ENCODE results near the gene N4BP3. TPM values are rescaled to one million over a fixed set of nuclear protein-coding genes. Genes with fewer than 3 reads are reported as not detected.

Gene N4BP3
- total RNA-seq (2012; rRNA removed) (under 0.01 and 0.18 TPM in 2 replicates), polyA plus RNA-seq (2012; rRNA removed) (0.14 and 0.16 TPM in 2 replicates), Bru-seq, nascent RNA (percentile 17 among the genes with signal in this experiment), BruChase-seq, experiment 1, labeled RNA remaining after a 6-hour chase (percentile 15 among the genes with signal in this experiment), BruChase-seq, experiment 2, labeled RNA remaining after a 2-hour chase (percentile 23 among the genes with signal in this experiment)
- 0.10 and 0.16 TPM in 2 replicates for polyA plus RNA-seq (2012; cell fraction: cytosol; rRNA removed)
- 0.19 and 0.30 TPM in 2 replicates for polyA plus RNA-seq (2012; cell fraction: nucleus; rRNA removed; ENCODE audit: low replicate concordance)
- long read RNA-seq, result 0 reads

DNA sequence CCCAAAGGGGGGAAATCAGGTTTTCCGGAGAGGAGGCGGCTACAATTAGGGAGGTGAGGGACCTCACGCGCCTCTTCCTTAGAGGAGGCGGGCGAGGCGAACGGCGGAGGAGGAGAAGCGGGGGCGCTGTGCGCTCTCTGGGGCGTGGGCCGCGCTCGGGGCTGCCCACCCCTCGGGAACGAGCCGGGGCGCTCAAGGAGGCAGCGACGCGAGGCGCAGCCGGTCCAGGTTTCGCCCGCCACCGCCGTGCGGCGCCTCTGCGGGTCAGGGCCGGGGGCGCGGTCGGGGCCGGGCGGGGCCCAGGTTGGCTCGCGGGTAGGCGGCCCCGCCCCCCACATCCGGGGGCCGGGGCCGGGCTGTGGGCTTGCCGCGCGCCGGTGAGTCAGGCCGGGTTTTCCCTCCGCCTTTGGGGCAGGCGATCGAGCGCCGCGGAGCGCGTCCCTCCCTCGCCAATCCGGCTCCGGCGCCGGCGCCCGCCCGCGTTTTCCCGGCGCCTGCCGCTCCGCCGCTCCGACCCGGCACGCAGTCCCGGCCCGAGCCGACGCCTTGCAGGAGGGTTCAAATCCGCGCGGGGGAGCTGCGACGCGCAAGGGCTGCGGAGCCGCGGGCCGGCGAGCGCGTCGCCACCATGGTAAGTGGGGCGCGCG lies at the start of gene N4BP3:
N4BP3 (plus strand) TSS at position 392 of the 647 bp plus-strand sequence. CDS start 6,052 bp downstream, outside the sequence.
- TF ChIP-seq CHD1 (IDR thresholded peaks at IDR 0.05; ENCODE audit: low read depth, low read length), result no peak
- TF ChIP-seq, protein P1, sequence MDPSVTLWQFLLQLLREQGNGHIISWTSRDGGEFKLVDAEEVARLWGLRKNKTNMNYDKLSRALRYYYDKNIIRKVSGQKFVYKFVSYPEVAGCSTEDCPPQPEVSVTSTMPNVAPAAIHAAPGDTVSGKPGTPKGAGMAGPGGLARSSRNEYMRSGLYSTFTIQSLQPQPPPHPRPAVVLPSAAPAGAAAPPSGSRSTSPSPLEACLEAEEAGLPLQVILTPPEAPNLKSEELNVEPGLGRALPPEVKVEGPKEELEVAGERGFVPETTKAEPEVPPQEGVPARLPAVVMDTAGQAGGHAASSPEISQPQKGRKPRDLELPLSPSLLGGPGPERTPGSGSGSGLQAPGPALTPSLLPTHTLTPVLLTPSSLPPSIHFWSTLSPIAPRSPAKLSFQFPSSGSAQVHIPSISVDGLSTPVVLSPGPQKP (IDR thresholded peaks at IDR 0.05; ENCODE audit: borderline replicate concordance, low read depth, low read length), result no peak
- no peak for TF ChIP-seq NFE2L2 (IDR thresholded peaks at IDR 0.05; ENCODE audit: low read depth, low read length)
- no peak for TF ChIP-seq RAD21 (IDR thresholded peaks at IDR 0.05; ENCODE audit: low read length)
- TF ChIP-seq POLR2A (IDR thresholded peaks at IDR 0.05; ENCODE audit: low read depth, low read length), result no peak
- TF ChIP-seq RFX5 (IDR thresholded peaks at IDR 0.05; ENCODE audit: low read depth, low read length), result no peak
- no peak for TF ChIP-seq MAZ (IDR thresholded peaks at IDR 0.05; ENCODE audit: borderline replicate concordance, low read depth, low read length)
- no peak for TF ChIP-seq FOS (IDR thresholded peaks at IDR 0.05; ENCODE audit: low read depth, low read length)
- TF ChIP-seq, protein P2, sequence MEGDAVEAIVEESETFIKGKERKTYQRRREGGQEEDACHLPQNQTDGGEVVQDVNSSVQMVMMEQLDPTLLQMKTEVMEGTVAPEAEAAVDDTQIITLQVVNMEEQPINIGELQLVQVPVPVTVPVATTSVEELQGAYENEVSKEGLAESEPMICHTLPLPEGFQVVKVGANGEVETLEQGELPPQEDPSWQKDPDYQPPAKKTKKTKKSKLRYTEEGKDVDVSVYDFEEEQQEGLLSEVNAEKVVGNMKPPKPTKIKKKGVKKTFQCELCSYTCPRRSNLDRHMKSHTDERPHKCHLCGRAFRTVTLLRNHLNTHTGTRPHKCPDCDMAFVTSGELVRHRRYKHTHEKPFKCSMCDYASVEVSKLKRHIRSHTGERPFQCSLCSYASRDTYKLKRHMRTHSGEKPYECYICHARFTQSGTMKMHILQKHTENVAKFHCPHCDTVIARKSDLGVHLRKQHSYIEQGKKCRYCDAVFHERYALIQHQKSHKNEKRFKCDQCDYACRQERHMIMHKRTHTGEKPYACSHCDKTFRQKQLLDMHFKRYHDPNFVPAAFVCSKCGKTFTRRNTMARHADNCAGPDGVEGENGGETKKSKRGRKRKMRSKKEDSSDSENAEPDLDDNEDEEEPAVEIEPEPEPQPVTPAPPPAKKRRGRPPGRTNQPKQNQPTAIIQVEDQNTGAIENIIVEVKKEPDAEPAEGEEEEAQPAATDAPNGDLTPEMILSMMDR (conservative IDR thresholded peaks at IDR 0.05; ENCODE audit: low read depth, low read length), result no peak
- no peak for TF ChIP-seq USF2 (IDR thresholded peaks at IDR 0.05; ENCODE audit: low read depth, low read length)
- TF ChIP-seq BHLHE40 (IDR thresholded peaks at IDR 0.05; ENCODE audit: low read depth, low read length), result no peak
- TF ChIP-seq MAFK (IDR thresholded peaks at IDR 0.05; ENCODE audit: low read depth, low read length), result no peak
- TF ChIP-seq CEBPB (IDR thresholded peaks at IDR 0.05; ENCODE audit: low read depth, low read length), result no peak
- Histone ChIP-seq H3K56ac (ENCODE audit: extremely low read depth, insufficient read depth, low read length) (no peak within 1 kb of the TSS), H3K36me3 (ENCODE audit: control insufficient read depth, insufficient read depth, low read length) (no peaks in the 10 kb centered on the region), H3K23ac (ENCODE audit: low read depth, low read length) (no peak within 1 kb of the TSS), H2BK5ac (ENCODE audit: low read depth, low read length, poor library complexity, severe bottlenecking) (no peak within 1 kb of the TSS), H3K27me3 (ENCODE audit: control insufficient read depth, insufficient read depth, low read length) (peaks cover 55% of the 10 kb centered on the region), H3K9me1 (ENCODE audit: insufficient read depth, low read length) (no peaks in the 10 kb centered on the region), H2AK5ac (ENCODE audit: low read depth, low read length) (no peak within 1 kb of the TSS; the same call in 1 of the 2 replicates), H3K27ac (ENCODE audit: insufficient read depth, low read length) (no peak within 1 kb of the TSS), H4K5ac (ENCODE audit: low read depth, low read length) (no peak within 1 kb of the TSS), H4K8ac (ENCODE audit: low read depth in 2 of 2, low read length in 2 of 2) (no peak within 1 kb of the TSS), H3K18ac (ENCODE audit: low read depth, low read length) (no peak within 1 kb of the TSS), H3K4me1 (ENCODE audit: control insufficient read depth, insufficient read depth, low read length) (no peaks in the 10 kb centered on the region; the same call in 1 of the 2 replicates), H3K4ac (ENCODE audit: low read depth, low read length) (no peak within 1 kb of the TSS), H3K14ac (replicated peaks; ENCODE audit: low read depth, low read length) (no peak within 1 kb of the TSS), H3K4me3 (ENCODE audit: insufficient read depth, low read depth, low read length) (peak within 1 kb of the TSS; percentile 20; the same call in 1 of the 2 replicates), H2AFZ (replicated peaks; ENCODE audit: low read length, poor library complexity) (peak within 1 kb of the TSS; percentile 79), H2BK120ac (ENCODE audit: low read depth, low read length) (no peak within 1 kb of the TSS), H3K79me1 (ENCODE audit: low read depth in 1 of 2, low read length in 2 of 2) (no peaks in the 10 kb centered on the region), H4K20me1 (ENCODE audit: insufficient read depth, low read length) (no peaks in the 10 kb centered on the region), H2AK9ac (replicated peaks; ENCODE audit: low read depth, low read length, poor library complexity) (peak within 1 kb of the TSS; percentile 52), H2BK20ac (ENCODE audit: low read depth, low read length) (no peak within 1 kb of the TSS), H3K4me2 (ENCODE audit: low read depth, low read length) (peak within 1 kb of the TSS; percentile 75; the same call in 1 of the 2 replicates), H4K91ac (ENCODE audit: insufficient read depth, low read depth, low read length) (no peak within 1 kb of the TSS), H3K9ac (ENCODE audit: low read depth, low read length) (no peak within 1 kb of the TSS), H3K9me3 (ENCODE audit: control insufficient read depth, insufficient read depth, low read length) (no peaks in the 10 kb centered on the region), H2BK15ac (ENCODE audit: low read depth, low read length) (no peak within 1 kb of the TSS)
- in situ Hi-C loops (cut with MboI; ENCODE audit: low sequenced_read_pairs), result no loop called here
- DNase-seq (peak; percentile 44), ATAC-seq (ENCODE audit: low read depth) (peak; percentile 66)
- intact Hi-C loops (cut with micrococcal nuclease), result no loop called here
- ChIA-PET POLR2A (ENCODE audit: unreplicated experiment) (no interaction called here), CTCF (no interaction called here)
- dilution Hi-C loops (cut with HindIII; ENCODE audit: low sequenced_read_pairs, unreplicated experiment), result no loop called here
- no TSS peak for BruUV-seq (replicated peaks)
- 1% methylated on average over 34 of the region's 96 CpGs; no CpG with 5 or more reads in 1 of the 2 experiments for WGBS, 2 experiments (ENCODE audit: extremely low coverage in 2 of 2, insufficient read length in 1 of 2)

All from IMR-90 (cell line).